ENCODE results near the gene RMC1. TPM values are rescaled to one million over a fixed set of nuclear protein-coding genes. Genes with fewer than 3 reads are reported as not detected.
"Not testable (repeated sequence)": the region's sequence is repeated elsewhere in the genome, so short reads cannot be mapped to it uniquely, and the experiment has no call there.

RMC1 gene
- total RNA-seq, 1 donor from 2014 or later = 18.8 TPM

DNA sequence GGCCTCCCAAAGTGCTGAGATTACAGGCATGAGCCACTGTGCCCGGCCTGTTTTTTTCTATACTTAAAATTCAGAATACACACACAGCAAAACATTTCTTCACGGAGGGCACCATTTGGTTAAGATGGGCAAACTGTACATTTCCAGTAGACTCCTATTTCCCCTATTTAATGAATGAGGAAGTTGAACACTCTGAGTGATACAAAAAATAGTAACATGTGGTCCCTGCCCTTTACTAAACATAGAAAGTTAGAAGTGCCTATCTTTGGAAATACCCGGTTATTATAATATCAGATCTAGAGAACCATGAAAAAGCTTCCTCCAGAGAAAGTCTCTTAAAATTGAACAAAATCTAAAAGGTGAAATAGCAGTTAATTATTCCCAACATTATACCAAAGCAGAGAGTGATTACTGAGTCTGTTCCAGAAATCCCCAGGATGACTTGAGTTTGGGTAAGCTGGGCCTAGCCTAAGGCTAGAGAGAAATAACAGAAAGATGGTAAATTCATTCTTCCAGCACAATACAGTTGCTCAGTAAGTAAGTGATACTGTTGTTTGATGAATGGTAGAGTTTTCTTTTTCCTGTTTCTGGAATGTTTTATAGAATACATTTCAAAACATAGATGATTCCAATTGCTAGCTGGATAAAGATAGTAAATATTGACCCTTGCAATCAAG lies 23.3 kb upstream of the RMC1 start:
- Mint-ChIP-seq H3K4me3 (no peak overlapping the region), H3K36me3 (peaks cover 37% of the 10 kb centered on the region), H3K9me3 (no peaks in the 10 kb centered on the region), H3K27me3 (ENCODE audit: low read depth) (no peaks in the 10 kb centered on the region), H3K4me1 (peaks cover 4% of the 10 kb centered on the region), H3K27ac (no peak overlapping the region)
- DNase-seq (ENCODE audit: low spot score in 2 of 2, unreplicated experiment in 2 of 2) = no peak
- TF ChIP-seq, protein P1, sequence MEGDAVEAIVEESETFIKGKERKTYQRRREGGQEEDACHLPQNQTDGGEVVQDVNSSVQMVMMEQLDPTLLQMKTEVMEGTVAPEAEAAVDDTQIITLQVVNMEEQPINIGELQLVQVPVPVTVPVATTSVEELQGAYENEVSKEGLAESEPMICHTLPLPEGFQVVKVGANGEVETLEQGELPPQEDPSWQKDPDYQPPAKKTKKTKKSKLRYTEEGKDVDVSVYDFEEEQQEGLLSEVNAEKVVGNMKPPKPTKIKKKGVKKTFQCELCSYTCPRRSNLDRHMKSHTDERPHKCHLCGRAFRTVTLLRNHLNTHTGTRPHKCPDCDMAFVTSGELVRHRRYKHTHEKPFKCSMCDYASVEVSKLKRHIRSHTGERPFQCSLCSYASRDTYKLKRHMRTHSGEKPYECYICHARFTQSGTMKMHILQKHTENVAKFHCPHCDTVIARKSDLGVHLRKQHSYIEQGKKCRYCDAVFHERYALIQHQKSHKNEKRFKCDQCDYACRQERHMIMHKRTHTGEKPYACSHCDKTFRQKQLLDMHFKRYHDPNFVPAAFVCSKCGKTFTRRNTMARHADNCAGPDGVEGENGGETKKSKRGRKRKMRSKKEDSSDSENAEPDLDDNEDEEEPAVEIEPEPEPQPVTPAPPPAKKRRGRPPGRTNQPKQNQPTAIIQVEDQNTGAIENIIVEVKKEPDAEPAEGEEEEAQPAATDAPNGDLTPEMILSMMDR (IDR thresholded peaks at IDR 0.05; ENCODE audit: unreplicated experiment) = no peak

DNA sequence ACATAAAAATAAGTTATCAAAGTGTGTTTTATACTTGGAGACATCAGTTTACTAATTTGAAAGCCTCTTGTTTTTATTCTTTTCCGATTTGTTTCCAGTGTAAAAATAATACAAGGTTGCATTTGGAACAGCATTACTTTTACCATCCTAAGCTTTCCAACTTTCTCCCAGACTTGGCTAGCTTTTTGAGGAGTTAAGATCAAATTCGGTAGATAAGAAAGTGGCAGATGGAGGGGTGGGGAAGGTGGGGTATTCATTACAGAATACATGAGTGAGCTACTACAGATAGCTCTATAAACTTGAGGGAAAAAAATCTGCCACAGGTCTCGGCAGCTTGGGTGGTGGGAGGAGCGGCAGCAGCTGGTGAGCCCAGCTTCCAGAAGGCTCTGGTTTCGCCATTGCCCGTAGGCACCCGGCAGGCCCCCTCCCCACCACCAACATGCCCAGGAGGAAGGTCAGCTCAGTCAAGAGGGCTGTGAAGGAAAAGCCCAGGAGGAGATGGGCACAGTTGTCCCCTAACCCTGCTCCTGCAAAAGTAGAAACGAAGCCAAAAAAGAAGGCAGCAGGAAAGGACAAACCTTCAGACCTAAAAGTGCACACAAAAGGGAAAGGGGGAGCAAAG lies 18.6 kb upstream of the RMC1 start:
- no peak overlapping the region for H3K27ac Mint-ChIP-seq
- TF ChIP-seq, protein P1 (IDR thresholded peaks at IDR 0.05; ENCODE audit: unreplicated experiment) = no peak
- peaks cover 14% of the 10 kb centered on the region for H3K36me3 Mint-ChIP-seq
- no peak for DNase-seq (ENCODE audit: low spot score in 2 of 2, unreplicated experiment in 2 of 2)
- no peak overlapping the region for H3K4me3 Mint-ChIP-seq
- no peaks in the 10 kb centered on the region for H3K9me3 Mint-ChIP-seq
- H3K4me1 Mint-ChIP-seq = peaks cover 7% of the 10 kb centered on the region
- no peaks in the 10 kb centered on the region for H3K27me3 Mint-ChIP-seq (ENCODE audit: low read depth)

DNA sequence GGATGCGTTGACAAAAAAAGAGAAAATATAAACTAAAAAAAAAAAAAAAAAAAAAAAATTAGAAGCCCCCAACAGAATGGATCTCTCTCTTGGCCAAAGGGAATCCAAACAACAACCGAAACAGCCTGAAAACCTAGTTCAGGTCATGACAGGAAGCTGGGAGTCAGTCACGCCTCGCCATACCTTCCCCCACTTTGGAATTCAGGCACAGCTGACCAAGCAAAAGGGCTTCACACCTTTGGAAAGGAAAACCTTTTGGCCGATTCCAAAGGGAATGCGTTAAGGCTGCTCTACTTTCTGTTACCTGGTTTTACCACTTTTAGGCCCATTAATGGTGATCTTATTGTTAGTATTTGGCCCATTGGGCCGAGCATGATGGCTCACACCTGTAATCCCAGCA lies 17.9 kb upstream of the RMC1 start:
- H3K4me1 Mint-ChIP-seq = peaks cover 7% of the 10 kb centered on the region
- H3K9me3 Mint-ChIP-seq = peaks cover 4% of the 10 kb centered on the region
- peaks cover 10% of the 10 kb centered on the region for H3K36me3 Mint-ChIP-seq
- no peak for DNase-seq (ENCODE audit: low spot score in 2 of 2, unreplicated experiment in 2 of 2)
- no peaks in the 10 kb centered on the region for H3K27me3 Mint-ChIP-seq (ENCODE audit: low read depth)
- TF ChIP-seq, protein P1 (IDR thresholded peaks at IDR 0.05; ENCODE audit: unreplicated experiment) = no peak
- no peak overlapping the region for H3K27ac Mint-ChIP-seq
- no peak overlapping the region for H3K4me3 Mint-ChIP-seq

DNA sequence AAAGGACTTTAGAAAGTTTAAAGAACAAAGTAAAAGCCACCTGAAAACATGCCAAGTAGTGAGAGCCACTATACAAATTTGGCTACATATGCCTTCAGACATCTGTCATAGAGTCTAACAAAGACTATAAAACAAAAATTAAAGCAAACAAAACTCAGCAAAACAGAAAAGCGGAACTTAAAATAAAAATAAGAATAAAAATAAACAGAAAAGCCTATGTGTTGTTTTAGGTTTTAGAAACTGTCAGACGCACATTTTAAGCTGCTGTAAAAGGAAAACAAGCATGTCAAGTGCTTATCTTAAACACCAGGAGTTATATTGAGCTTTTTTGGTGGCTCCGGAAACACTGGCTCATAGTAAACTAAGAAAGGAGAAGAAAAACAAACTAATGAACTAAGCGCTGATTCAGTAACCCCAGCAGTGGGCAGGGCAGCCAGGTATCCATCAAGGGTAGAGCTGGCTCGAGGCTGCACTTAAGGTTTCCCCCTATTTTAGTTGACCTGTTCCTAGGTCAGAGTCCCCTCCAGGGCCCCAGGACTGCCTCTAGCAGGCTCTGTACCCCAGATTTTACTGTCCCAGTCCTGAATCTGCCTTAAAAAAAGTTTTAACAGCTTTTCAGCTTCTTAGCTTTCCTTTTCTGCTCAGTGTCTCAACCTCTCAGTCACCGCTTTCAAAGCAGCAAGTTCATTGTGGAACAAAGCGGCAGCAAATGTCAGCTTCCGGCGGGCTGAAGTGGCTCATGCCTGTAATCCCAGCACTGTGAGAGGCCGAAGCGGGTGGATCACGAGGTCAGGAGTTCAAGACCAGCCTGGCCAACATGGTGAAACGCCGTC lies 15.4 kb upstream of the RMC1 start:
- Mint-ChIP-seq H3K4me1 (peaks cover 7% of the 10 kb centered on the region), H3K9me3 (peaks cover 12% of the 10 kb centered on the region), H3K27ac (peak overlapping the region; percentile 62), H3K36me3 (peaks cover 6% of the 10 kb centered on the region), H3K4me3 (no peak overlapping the region), H3K27me3 (ENCODE audit: low read depth) (no peaks in the 10 kb centered on the region)
- TF ChIP-seq, protein P1 (IDR thresholded peaks at IDR 0.05; ENCODE audit: unreplicated experiment) = no peak
- DNase-seq (ENCODE audit: low spot score in 2 of 2, unreplicated experiment in 2 of 2) = no peak

DNA sequence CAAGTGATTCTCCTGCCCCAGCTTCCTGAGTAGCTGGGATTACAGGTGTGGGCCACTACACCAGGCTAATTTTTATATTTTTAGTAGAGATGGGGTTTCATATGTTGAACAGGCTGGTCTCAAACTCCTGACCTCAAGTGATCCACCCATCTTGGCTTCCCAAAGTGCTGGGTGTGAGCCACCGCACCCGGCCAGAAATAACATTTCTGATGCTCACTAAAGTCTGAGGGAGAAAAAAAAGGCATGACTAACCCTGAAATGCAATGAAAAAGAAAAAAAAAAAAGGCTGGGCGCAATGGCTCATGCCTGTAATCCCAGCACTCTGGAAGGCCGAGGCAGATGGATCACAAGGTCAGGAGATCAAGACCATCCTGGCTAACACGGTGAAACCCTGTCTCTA lies 13.7 kb upstream of the RMC1 start:
- not testable (repeated sequence) for DNase-seq (ENCODE audit: low spot score in 2 of 2, unreplicated experiment in 2 of 2); H3K36me3 Mint-ChIP-seq; H3K4me1 Mint-ChIP-seq; H3K27ac Mint-ChIP-seq; H3K4me3 Mint-ChIP-seq; H3K27me3 Mint-ChIP-seq (ENCODE audit: low read depth)
- peaks cover 12% of the 10 kb centered on the region for H3K9me3 Mint-ChIP-seq

DNA sequence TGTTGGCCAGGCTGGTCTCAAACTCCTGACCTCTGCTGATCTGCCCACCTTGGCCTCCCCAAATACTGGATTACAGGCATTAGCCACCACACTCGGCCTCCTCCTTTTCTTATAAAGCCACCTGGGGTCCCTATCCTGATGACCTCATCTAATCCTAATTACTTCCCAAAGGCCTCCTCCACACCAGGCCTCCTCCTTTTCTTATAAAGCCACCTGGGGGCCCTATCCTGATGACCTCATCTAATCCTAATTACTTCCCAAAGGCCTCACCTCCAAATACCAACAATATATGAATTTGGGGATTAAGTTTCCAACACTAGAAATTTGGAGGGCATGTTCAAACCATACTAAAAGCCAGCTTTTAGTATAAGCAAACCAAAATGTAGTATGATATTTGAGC lies 9.7 kb upstream of the RMC1 start:
- no peak overlapping the region for H3K4me3 Mint-ChIP-seq
- H3K27me3 Mint-ChIP-seq (ENCODE audit: low read depth) = no peaks in the 10 kb centered on the region
- TF ChIP-seq, protein P1 (IDR thresholded peaks at IDR 0.05; ENCODE audit: unreplicated experiment) = no peak
- peaks cover 4% of the 10 kb centered on the region for H3K36me3 Mint-ChIP-seq
- peaks cover 12% of the 10 kb centered on the region for H3K9me3 Mint-ChIP-seq
- no peaks in the 10 kb centered on the region for H3K4me1 Mint-ChIP-seq
- no peak for DNase-seq (ENCODE audit: low spot score in 2 of 2, unreplicated experiment in 2 of 2)
- H3K27ac Mint-ChIP-seq = no peak overlapping the region

Data from mesothelial cell of epicardium (in vitro differentiated cells).